GM13977 (cell line): ENCODE results near the gene GGT7.
A peak's percentile ranks its signal among the peaks of the same experiment; 100 is the strongest.

Experiments
- DNase-seq: peaks from one replicate; pipeline ENCODE4 v3.0.0; 2012; ENCODE audit warnings: low spot score
- CTCF ChIP-seq: IDR thresholded peaks from 2 replicates; pipeline ENCODE4 v1.5.1; 2012; ENCODE audit warnings: mild to moderate bottlenecking, control low read depth; ENCODE audit not compliant: insufficient read depth; ENCODE audit errors: extremely low read depth, missing control alignments
- in situ Hi-C: fragments of 300-500 bp; cut with MboI; formaldehyde crosslinking; loops from one replicate; pipeline ENCODE4 v1.12.0; 2022; ENCODE audit warnings: low sequenced_read_pairs, low pct_unique_long_range_greater_than_20kb, mixed read lengths, inconsistent platforms; ENCODE audit not compliant: unreplicated experiment

GGT7 gene

DNA sequence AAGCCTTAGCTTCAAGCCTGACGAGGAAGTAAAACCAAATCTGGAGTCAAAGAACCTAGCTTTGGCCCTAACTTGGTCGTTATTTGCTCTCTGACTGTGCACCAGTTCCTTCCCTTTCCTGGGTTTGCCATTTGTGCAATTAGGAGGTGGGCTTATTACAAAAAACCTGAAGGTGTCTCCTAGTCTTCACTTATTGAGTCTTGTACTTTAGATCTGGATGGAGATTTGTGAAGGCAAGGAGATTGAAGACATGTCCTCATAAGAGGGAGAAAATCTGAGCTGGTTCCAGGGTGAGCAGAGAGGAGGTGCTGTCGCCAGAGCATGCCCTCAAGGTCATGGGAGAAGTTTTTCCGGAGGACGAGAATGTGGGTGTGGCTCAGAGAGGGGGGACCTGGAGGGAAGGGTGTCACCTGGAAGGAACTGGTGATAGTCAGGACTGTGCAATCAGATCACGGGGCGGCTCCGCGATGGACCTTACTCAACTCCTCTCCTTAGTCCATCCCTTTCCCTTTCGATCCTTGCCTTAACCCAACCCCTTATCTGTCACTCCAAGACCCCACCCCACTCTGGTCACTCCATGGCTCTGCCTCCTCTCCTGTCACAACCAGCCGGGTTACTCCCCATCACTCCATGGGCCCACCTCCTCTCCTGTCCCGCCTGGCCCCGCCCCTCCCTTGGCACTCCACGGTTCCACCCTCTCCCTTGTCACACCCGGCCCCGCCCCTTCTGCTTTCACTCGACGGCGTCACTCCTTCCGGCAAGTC, 3.2 kb upstream of the GGT7 start:
- in situ Hi-C loops: no loop called here

DNA sequence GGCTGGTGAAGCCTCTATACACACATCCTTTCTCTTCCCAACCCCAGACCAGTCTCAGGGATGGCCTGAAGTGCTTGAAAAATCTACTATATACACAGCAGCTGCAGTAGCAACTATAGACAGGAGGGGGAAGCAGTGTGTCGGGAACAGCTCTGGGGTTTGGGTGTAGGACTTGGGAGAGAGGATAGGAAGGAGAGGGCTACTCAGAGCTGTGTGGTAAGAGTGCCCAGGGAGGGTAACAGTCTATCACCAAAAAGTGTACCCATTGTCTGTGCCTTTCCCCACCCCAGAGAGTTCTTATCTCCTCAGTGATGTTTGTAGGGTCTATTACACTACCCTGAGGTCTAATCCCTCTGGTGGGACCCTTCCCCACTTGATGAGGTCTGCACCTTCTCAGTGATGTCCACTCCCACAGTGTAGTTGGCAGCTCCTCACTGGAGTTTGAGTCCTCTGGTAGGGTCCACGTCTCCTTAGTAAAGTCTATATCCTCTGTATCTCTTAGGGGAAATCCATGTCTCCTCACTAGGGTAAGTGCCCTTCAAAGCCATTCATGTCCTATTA, 1.5 kb upstream of the GGT7 start:
- in situ Hi-C loops: loop anchor here (25.0 kb wide), 1 partner anchor 338 kb away; no protein-coding TSS in a partner anchor
- peak; percentile 73 for DNase-seq
- TF ChIP-seq CTCF: peak; percentile 89

More for the DNA sequence above, 3.2 kb upstream of the GGT7 start:
- DNase-seq: peak; percentile 91
- TF ChIP-seq CTCF: peak; percentile 8

- TF ChIP-seq CTCF: no peak
- in situ Hi-C loops: loop anchor here (25.0 kb wide), 1 partner anchor 339 kb away; no protein-coding TSS in a partner anchor
- no peak for DNase-seq
These were observed 982 bp upstream of the GGT7 start for GRCh38 chr20:34873583-34874093.

DNA sequence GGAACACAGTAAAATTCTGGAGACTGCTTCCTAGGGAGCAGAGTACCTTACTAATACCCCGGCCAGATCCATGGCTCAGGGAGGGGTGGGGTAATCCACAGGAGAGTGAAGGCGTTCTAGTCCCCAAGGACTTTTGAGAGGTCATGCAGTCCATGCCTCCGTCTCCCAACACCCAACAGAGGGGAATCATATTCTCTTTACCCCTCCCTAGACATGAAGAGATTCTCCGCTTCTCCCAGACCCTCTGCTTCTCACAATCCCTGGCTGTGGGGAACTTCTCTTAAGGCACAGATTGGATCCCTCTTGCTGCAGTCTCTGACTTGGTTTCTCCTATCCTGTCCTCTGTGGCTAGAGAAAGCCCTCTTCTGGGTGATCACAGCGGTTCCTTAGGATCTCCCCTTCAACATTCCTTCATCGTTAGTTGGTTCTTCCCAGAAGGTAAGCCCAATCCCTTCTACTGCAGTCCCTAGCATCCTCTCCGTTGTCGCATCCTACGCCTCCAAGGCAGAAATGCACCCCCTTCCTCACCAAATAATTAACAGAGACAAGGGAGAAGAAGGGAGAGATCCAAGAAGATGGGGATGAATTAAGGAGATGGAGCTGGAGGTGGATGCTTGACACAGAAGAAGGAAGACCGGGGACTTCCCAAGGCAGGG, 562 bp downstream of the GGT7 start:
- peak; percentile 13 for DNase-seq
- in situ Hi-C loops: loop anchor here (25.0 kb wide), 1 partner anchor 340 kb away; no protein-coding TSS in a partner anchor
- TF ChIP-seq CTCF: no peak

- DNase-seq: no peak
- TF ChIP-seq CTCF: no peak
- in situ Hi-C loops: loop anchor here (25.0 kb wide), 1 partner anchor 341 kb away; no protein-coding TSS in a partner anchor
These were observed 1.2 kb downstream of the GGT7 start for GRCh38 chr20:34871320-34871926.

DNA sequence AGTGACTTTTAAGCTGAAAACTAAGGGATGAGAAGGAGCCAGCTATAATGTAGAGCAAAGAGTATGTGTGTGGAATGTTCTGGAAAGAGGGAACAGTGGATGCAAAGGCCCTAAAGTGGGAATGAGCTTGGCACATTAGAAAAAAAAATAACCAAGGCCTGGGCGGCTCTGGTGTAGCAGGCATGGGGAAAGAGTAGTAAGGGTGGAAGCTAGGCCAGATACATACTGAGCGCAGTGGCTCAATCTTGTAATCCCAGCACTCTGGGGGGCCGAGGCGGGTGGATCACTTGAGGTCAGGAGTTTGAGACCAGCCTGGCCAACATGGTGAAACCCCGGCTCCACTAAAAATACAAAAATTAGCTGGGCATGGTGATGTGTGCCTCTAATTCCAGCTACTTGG, 8.4 kb downstream of the GGT7 start:
- no peak for DNase-seq
- no peak for TF ChIP-seq CTCF
- in situ Hi-C loops: loop anchor here (25.0 kb wide), 1 partner anchor 348 kb away; no protein-coding TSS in a partner anchor
